ENCODE data around the gene MYO7B.
A peak's percentile ranks its signal among the peaks of the same experiment; 100 is the strongest.

The MYO7B gene

GRCh38 chr2:127627740-127628571, 92.5 kb downstream of the MYO7B start:
- in situ Hi-C loops (cut with HindIII; ENCODE audit: low pct_unique_long_range_greater_than_20kb, low sequenced_read_pairs): no loop called here
- TF ChIP-seq JUND (IDR thresholded peaks at IDR 0.05; ENCODE audit: low read depth): no peak
- no peak for DNase-seq (ENCODE audit: low read depth in 1 of 2, low spot score in 1 of 2)

GRCh38 chr2:127628767-127629614, 93.5 kb downstream of the MYO7B start:
- in situ Hi-C loops (cut with HindIII; ENCODE audit: low pct_unique_long_range_greater_than_20kb, low sequenced_read_pairs): no loop called here
- no peak for DNase-seq (ENCODE audit: low read depth in 1 of 2, low spot score in 1 of 2)
- TF ChIP-seq JUND (IDR thresholded peaks at IDR 0.05; ENCODE audit: low read depth): no peak

- no peak for DNase-seq (ENCODE audit: low read depth in 1 of 2, low spot score in 1 of 2)
- TF ChIP-seq JUND (IDR thresholded peaks at IDR 0.05; ENCODE audit: low read depth): no peak
- in situ Hi-C loops (cut with HindIII; ENCODE audit: low pct_unique_long_range_greater_than_20kb, low sequenced_read_pairs): no loop called here
These were observed 94.2 kb downstream of the MYO7B start for GRCh38 chr2:127629637-127630036.

- in situ Hi-C loops (cut with HindIII; ENCODE audit: low pct_unique_long_range_greater_than_20kb, low sequenced_read_pairs): no loop called here
- peak in 1 of 2 experiments; percentile 12 for DNase-seq (ENCODE audit: low read depth in 1 of 2, low spot score in 1 of 2)
- TF ChIP-seq JUND (IDR thresholded peaks at IDR 0.05; ENCODE audit: low read depth): no peak
These were observed 94.8 kb downstream of the MYO7B start for GRCh38 chr2:127630096-127630863.

- TF ChIP-seq JUND (IDR thresholded peaks at IDR 0.05; ENCODE audit: low read depth): no peak
- in situ Hi-C loops (cut with HindIII; ENCODE audit: low pct_unique_long_range_greater_than_20kb, low sequenced_read_pairs): no loop called here
- no peak for DNase-seq (ENCODE audit: low read depth in 1 of 2, low spot score in 1 of 2)
These were observed 95.5 kb downstream of the MYO7B start for GRCh38 chr2:127630864-127631540.

- in situ Hi-C loops (cut with HindIII; ENCODE audit: low pct_unique_long_range_greater_than_20kb, low sequenced_read_pairs): no loop called here
- no peak for DNase-seq (ENCODE audit: low read depth in 1 of 2, low spot score in 1 of 2)
- TF ChIP-seq JUND (IDR thresholded peaks at IDR 0.05; ENCODE audit: low read depth): no peak
These were observed 96.1 kb downstream of the MYO7B start for GRCh38 chr2:127631541-127631996.

- in situ Hi-C loops (cut with HindIII; ENCODE audit: low pct_unique_long_range_greater_than_20kb, low sequenced_read_pairs): no loop called here
- no peak for DNase-seq (ENCODE audit: low read depth in 1 of 2, low spot score in 1 of 2)
These were observed 96.6 kb downstream of the MYO7B start for GRCh38 chr2:127631997-127632581.

GRCh38 chr2:127632592-127633489, 97.4 kb downstream of the MYO7B start:
- TF ChIP-seq JUND (IDR thresholded peaks at IDR 0.05; ENCODE audit: low read depth): no peak
- no peak for DNase-seq (ENCODE audit: low read depth in 1 of 2, low spot score in 1 of 2)
- in situ Hi-C loops (cut with HindIII; ENCODE audit: low pct_unique_long_range_greater_than_20kb, low sequenced_read_pairs): no loop called here

More at GRCh38 chr2:127631997-127632581, 96.6 kb downstream of the MYO7B start:
- no peak for TF ChIP-seq JUND (IDR thresholded peaks at IDR 0.05; ENCODE audit: low read depth)

- DNase-seq (ENCODE audit: low read depth in 1 of 2, low spot score in 1 of 2): no peak
- in situ Hi-C loops (cut with HindIII; ENCODE audit: low pct_unique_long_range_greater_than_20kb, low sequenced_read_pairs): no loop called here
- TF ChIP-seq JUND (IDR thresholded peaks at IDR 0.05; ENCODE audit: low read depth): no peak
These were observed 98.1 kb downstream of the MYO7B start for GRCh38 chr2:127633556-127634065.

GRCh38 chr2:127634066-127634617, 98.7 kb downstream of the MYO7B start:
- no peak for TF ChIP-seq JUND (IDR thresholded peaks at IDR 0.05; ENCODE audit: low read depth)
- DNase-seq (ENCODE audit: low read depth in 1 of 2, low spot score in 1 of 2): no peak
- in situ Hi-C loops (cut with HindIII; ENCODE audit: low pct_unique_long_range_greater_than_20kb, low sequenced_read_pairs): no loop called here

All from T47D (cell line).